Astrocyte of the cerebellum (primary cell): Measurements from ENCODE around the gene CMKLR1.

Source experiments
- DNase-seq: peaks from one replicate; pipeline ENCODE4 v3.0.0-alpha.2; 2011; ENCODE audit warnings: low read depth
- H3K4me3 ChIP-seq: 2 replicates; pipeline ENCODE4 v1.5.1; 2011; ENCODE audit warnings: mild to moderate bottlenecking, low read depth, low read length, moderate library complexity
- CTCF ChIP-seq: IDR thresholded peaks from 2 replicates; pipeline ENCODE4 v1.5.1; 2012; ENCODE audit warnings: low read length, low read depth, moderate library complexity, mild to moderate bottlenecking; ENCODE audit errors: missing control alignments
- in situ Hi-C: cut with HindIII; loops from 2 replicates; pipeline ENCODE4 v1.10.0; 2017; ENCODE audit warnings: low sequenced_read_pairs

Gene CMKLR1

GRCh38 chr12:108323581-108323980 is 15.5 kb downstream of the CMKLR1 start:
- DNase-seq: no peak
- no peak for TF ChIP-seq CTCF
- in situ Hi-C loops: no loop called here
- H3K4me3 ChIP-seq: no peak overlapping the region

GRCh38 chr12:108322998-108323397 is 16.1 kb downstream of the CMKLR1 start:
- no peak for TF ChIP-seq CTCF
- in situ Hi-C loops: no loop called here

GRCh38 chr12:108321688-108322087 is 17.4 kb downstream of the CMKLR1 start:
- no peak overlapping the region for H3K4me3 ChIP-seq
- DNase-seq: no peak
- in situ Hi-C loops: no loop called here
- no peak for TF ChIP-seq CTCF

More at GRCh38 chr12:108322998-108323397, 16.1 kb downstream of the CMKLR1 start:
- DNase-seq: no peak
- no peak overlapping the region for H3K4me3 ChIP-seq

GRCh38 chr12:108320507-108321293 is 18.4 kb downstream of the CMKLR1 start:
- in situ Hi-C loops: no loop called here
- TF ChIP-seq CTCF: no peak
- H3K4me3 ChIP-seq: no peak overlapping the region
- no peak for DNase-seq

GRCh38 chr12:108319277-108320234 is 19.6 kb downstream of the CMKLR1 start:
- H3K4me3 ChIP-seq: no peak overlapping the region
- no peak for DNase-seq
- in situ Hi-C loops: no loop called here
- no peak for TF ChIP-seq CTCF

- DNase-seq: no peak
- in situ Hi-C loops: no loop called here
- H3K4me3 ChIP-seq: no peak overlapping the region
- no peak for TF ChIP-seq CTCF
Observed at GRCh38 chr12:108318472-108319275, 20.4 kb downstream of the CMKLR1 start.
